Tibial nerve (tissue), 4 donors: Measurements from ENCODE around the gene CYSRT1.

Experiments used
- CTCF ChIP-seq, 5 experiments: fragments of 200-600 bp in 3 of 5; fragments of 450-650 bp in 2 of 5; sonication (generic) in 3 of 5; IDR thresholded peaks; one replicate each; pipeline ENCODE4 v1.5.1; 2016 to 2019; ENCODE audit warnings: antibody characterized with exemption in 5 of 5, mild to moderate bottlenecking in 3 of 5, moderate library complexity in 2 of 5
- EP300 ChIP-seq, 2 donors: sonication (generic); formaldehyde crosslinking; IDR thresholded peaks; one replicate each; pipeline ENCODE4 v1.6.1; 2017; ENCODE audit warnings: antibody characterized with exemption in 2 of 2, mild to moderate bottlenecking in 1 of 2

- TF ChIP-seq CTCF (IDR thresholded peaks at IDR 0.05) (no peak), EP300 (IDR thresholded peaks at IDR 0.05) (no peak)
Measured at GRCh38 chr9:137226338-137227053, 1.5 kb downstream of the CYSRT1 start.
